ENCODE results near the gene CALCR.
"Not testable (repeated sequence)": the region's sequence is repeated elsewhere in the genome, so short reads cannot be mapped to it uniquely, and the experiment has no call there.

CALCR gene

GRCh38 chr7:93515144-93515543 lies 59.4 kb downstream of the CALCR start:
- Histone ChIP-seq H3K9me3 (ENCODE audit: severe bottlenecking) (no peaks in the 10 kb centered on the region), H3K4me1 (ENCODE audit: insufficient read depth, poor library complexity, severe bottlenecking) (no peaks in the 10 kb centered on the region), H3K4me3 (ENCODE audit: severe bottlenecking) (no peak overlapping the region), H3K27ac (ENCODE audit: poor library complexity, severe bottlenecking) (no peak overlapping the region), H3K27me3 (ENCODE audit: insufficient read depth, poor library complexity, severe bottlenecking) (no peaks in the 10 kb centered on the region), H3K36me3 (ENCODE audit: low read depth) (no peaks in the 10 kb centered on the region)
- DNase-seq (ENCODE audit: low spot score): no peak
- no peak for ATAC-seq (ENCODE audit: low read depth)
- TF ChIP-seq CTCF (IDR thresholded peaks at IDR 0.05; ENCODE audit: poor library complexity, severe bottlenecking): no peak

- TF ChIP-seq CTCF (IDR thresholded peaks at IDR 0.05; ENCODE audit: poor library complexity, severe bottlenecking): no peak
- no peak for ATAC-seq (ENCODE audit: low read depth)
These were observed 65.2 kb downstream of the CALCR start for GRCh38 chr7:93509303-93509702.

GRCh38 chr7:93503088-93503487 lies 71.4 kb downstream of the CALCR start:
- Histone ChIP-seq H3K4me3 (ENCODE audit: severe bottlenecking) (no peak overlapping the region), H3K4me1 (ENCODE audit: insufficient read depth, poor library complexity, severe bottlenecking) (no peaks in the 10 kb centered on the region), H3K9me3 (ENCODE audit: severe bottlenecking) (no peaks in the 10 kb centered on the region), H3K36me3 (ENCODE audit: low read depth) (no peaks in the 10 kb centered on the region), H3K27ac (ENCODE audit: poor library complexity, severe bottlenecking) (no peak overlapping the region), H3K27me3 (ENCODE audit: insufficient read depth, poor library complexity, severe bottlenecking) (no peaks in the 10 kb centered on the region)
- no peak for TF ChIP-seq CTCF (IDR thresholded peaks at IDR 0.05; ENCODE audit: poor library complexity, severe bottlenecking)
- ATAC-seq (ENCODE audit: low read depth) (no peak), DNase-seq (ENCODE audit: low spot score) (no peak)

More at GRCh38 chr7:93509303-93509702, 65.2 kb downstream of the CALCR start:
- DNase-seq (ENCODE audit: low spot score): no peak
- Histone ChIP-seq H3K4me3 (ENCODE audit: severe bottlenecking) (no peak overlapping the region), H3K27me3 (ENCODE audit: insufficient read depth, poor library complexity, severe bottlenecking) (no peaks in the 10 kb centered on the region), H3K9me3 (ENCODE audit: severe bottlenecking) (no peaks in the 10 kb centered on the region), H3K4me1 (ENCODE audit: insufficient read depth, poor library complexity, severe bottlenecking) (no peaks in the 10 kb centered on the region), H3K27ac (ENCODE audit: poor library complexity, severe bottlenecking) (no peak overlapping the region), H3K36me3 (ENCODE audit: low read depth) (no peaks in the 10 kb centered on the region)

- H3K4me1 ChIP-seq (ENCODE audit: insufficient read depth, poor library complexity, severe bottlenecking); H3K9me3 ChIP-seq (ENCODE audit: severe bottlenecking); H3K27me3 ChIP-seq (ENCODE audit: insufficient read depth, poor library complexity, severe bottlenecking); H3K36me3 ChIP-seq (ENCODE audit: low read depth); ATAC-seq (ENCODE audit: low read depth); DNase-seq (ENCODE audit: low spot score); H3K27ac ChIP-seq (ENCODE audit: poor library complexity, severe bottlenecking); H3K4me3 ChIP-seq (ENCODE audit: severe bottlenecking): not testable (repeated sequence)
These were observed 82.7 kb downstream of the CALCR start for GRCh38 chr7:93491860-93492259.

GRCh38 chr7:93476491-93477344 lies 97.8 kb downstream of the CALCR start:
- Histone ChIP-seq H3K9me3 (ENCODE audit: severe bottlenecking) (no peaks in the 10 kb centered on the region), H3K36me3 (ENCODE audit: low read depth) (no peaks in the 10 kb centered on the region), H3K4me3 (ENCODE audit: severe bottlenecking) (no peak overlapping the region), H3K27ac (ENCODE audit: poor library complexity, severe bottlenecking) (no peak overlapping the region), H3K27me3 (ENCODE audit: insufficient read depth, poor library complexity, severe bottlenecking) (peaks cover 13% of the 10 kb centered on the region), H3K4me1 (ENCODE audit: insufficient read depth, poor library complexity, severe bottlenecking) (no peaks in the 10 kb centered on the region)
- DNase-seq (ENCODE audit: low spot score): no peak
- no peak for ATAC-seq (ENCODE audit: low read depth)
- TF ChIP-seq CTCF (IDR thresholded peaks at IDR 0.05; ENCODE audit: poor library complexity, severe bottlenecking): no peak

Data from RWPE2 (cell line).